HG02759 (cell line): ENCODE measurements around the gene SOAT1.

Experiments used
- ATAC-seq: cut with Tn5 transposase; IDR thresholded peaks from one replicate; pipeline ENCODE4 v1.9.1; 2021; ENCODE audit warnings: mild to moderate bottlenecking, moderate library complexity; ENCODE audit not compliant: unreplicated experiment

Gene SOAT1

GRCh38 chr1:179303200-179303785 lies 9.7 kb downstream of the SOAT1 start:
- no peak for ATAC-seq

- no peak for ATAC-seq
Measured at GRCh38 chr1:179305450-179305849, 11.9 kb downstream of the SOAT1 start.

DNA sequence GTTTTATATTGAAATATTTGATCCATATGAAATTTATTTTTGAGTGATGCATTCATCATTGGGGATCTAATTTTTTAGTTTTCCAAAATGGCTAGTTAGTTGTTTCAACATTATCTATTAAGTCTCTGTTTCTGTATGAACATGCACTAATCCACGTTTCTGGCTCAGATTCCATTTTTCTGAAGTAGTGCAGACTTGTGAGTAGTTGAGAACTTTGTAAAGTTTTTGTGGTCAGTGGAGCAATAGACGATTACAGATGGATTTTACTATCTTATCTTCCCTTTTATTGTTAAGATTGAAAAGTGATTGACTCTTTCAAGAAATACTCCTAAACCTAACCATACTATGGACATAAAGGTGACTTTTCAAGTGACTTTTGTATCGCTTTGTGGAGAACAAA lies 16.7 kb downstream of the SOAT1 start:
- no peak for ATAC-seq

- ATAC-seq, result no peak
Measured at GRCh38 chr1:179310721-179311120, 17.1 kb downstream of the SOAT1 start.

- no peak for ATAC-seq
Measured at GRCh38 chr1:179311149-179311700, 17.6 kb downstream of the SOAT1 start.

DNA sequence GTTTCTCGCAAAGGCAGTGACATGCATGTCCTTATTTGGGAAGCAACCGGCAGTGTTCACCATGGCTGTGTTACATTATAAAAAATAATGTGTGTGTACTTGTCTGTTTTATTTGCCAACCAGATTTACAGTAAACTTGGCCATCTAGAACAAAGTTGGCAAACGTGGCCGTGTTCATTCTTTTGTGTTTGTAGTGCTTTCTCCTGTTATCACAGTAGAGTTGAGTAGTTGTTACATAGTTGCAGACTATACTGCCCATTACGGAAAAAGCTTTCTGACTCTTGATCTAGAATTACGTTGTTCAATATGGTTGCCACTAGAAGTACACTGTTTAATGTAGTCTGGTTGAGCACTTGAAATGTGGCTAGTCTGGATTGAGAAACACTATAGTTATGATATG lies 19.4 kb downstream of the SOAT1 start:
- ATAC-seq, result no peak

DNA sequence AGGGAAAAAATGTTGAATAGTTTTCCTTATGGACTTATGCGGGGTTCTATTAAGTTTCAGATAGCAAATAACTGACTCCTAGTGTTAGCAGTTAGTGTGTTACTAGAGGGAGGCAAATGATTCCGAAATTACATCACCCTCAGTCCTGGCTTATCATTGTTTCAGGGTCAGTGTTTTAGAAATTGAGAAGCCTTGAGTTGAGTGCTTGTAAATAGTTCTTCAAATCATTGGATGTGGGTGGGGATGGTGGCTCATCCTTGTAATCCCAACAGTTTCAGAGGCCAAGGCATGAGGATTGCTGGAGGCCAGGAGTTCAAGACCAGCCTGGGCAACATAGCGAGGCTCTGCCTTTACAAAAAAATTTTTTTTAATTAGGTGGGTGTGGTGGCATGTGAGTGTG lies 21.3 kb downstream of the SOAT1 start:
- ATAC-seq, result no peak

DNA sequence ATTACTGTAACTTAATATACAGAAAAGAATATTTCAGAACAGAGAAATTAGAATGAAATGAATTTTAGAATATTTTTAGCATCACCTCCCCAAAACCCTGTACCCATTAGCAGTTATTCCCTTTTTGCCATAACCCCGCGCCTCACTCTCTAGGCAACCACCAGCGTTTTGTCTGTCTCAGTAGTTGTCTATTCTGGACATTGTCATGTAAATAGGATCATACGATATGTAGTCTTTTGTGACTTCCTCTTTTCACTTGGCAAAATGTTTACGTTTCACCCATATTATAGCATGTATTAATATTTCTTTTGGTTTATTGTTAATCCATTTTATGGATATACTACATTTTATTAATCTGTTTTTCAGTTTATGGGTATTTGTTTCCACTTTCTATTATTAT lies 24.9 kb downstream of the SOAT1 start:
- ATAC-seq, result no peak

DNA sequence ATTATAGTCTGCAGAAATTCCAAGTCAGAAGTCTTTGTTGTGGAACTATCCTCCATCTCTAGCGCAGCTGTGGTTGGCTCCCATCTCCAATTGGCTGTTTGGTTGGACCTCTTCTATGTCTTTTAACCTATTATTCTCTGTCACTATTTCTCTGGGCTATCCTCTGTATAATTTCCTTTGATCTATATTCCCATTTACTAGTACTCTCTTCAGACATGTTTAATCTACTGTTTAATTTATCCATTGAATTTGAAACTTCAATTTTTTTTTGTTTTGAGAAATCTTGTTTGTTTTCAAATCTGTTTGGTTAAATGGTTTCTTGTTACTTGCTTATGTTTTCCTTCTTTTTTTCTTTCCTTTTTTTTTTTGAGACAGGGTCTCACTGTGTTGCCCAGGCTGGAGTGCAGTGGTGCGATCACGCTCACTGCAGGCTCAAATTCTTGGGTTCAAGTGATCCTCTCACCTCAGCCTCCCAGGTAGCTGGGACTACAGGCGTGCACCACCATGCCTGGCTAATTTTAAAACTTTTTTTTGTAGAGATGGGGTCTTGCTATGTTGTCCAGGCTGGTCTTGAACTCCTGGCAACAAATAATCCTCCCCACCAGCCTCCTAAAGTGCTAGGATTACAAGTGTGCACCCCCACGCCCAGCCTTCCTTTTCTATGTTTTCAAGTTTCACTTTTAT lies 28.1 kb downstream of the SOAT1 start:
- ATAC-seq, result no peak

- ATAC-seq, result no peak
Measured at GRCh38 chr1:179322557-179322956, 29.0 kb downstream of the SOAT1 start.

GRCh38 chr1:179323436-179323835 lies 29.8 kb downstream of the SOAT1 start:
- ATAC-seq, result no peak

DNA sequence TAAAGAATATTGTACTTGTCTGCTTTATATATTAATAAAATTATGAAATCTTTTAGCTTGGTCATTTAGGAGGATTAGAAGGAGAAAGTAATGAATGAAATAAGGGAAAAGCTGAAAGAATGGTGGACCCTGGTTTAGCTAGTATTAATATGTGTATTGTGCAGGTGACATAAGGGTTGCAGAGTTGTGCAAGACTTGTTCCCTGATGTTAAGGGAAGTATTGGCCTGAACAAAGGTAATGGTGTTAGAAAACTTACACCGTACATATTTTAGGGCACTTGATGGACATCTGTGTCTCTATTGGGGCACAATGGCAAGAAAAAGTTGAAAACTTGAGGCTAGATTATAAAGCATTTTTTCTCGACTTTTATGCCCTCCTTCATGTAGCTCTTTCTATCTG lies 32.2 kb downstream of the SOAT1 start:
- ATAC-seq, result no peak

- no peak for ATAC-seq
Measured at GRCh38 chr1:179326746-179327145, 33.1 kb downstream of the SOAT1 start.

GRCh38 chr1:179327196-179327595 lies 33.6 kb downstream of the SOAT1 start:
- no peak for ATAC-seq

DNA sequence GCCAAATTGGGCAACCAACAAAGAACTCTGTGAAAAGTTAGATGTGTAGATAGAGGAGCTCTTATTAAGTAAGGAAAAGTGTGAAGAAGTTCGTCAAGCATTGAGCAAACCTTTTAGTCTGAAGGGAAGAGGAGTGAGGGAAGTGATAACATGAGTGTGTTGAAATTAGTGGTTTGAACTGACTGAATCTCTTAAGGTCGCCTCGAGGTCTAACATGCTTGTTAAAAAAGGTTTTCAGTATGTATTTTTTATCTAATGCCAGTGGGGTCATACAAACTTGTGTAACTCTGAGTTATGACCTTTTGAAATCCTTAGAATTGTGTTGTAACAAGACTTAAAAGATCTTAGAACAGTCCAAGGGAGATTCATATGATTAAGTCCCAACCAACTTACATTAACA lies 34.1 kb downstream of the SOAT1 start:
- no peak for ATAC-seq

- ATAC-seq, result no peak
Measured at GRCh38 chr1:179329862-179330261, 36.3 kb downstream of the SOAT1 start.

DNA sequence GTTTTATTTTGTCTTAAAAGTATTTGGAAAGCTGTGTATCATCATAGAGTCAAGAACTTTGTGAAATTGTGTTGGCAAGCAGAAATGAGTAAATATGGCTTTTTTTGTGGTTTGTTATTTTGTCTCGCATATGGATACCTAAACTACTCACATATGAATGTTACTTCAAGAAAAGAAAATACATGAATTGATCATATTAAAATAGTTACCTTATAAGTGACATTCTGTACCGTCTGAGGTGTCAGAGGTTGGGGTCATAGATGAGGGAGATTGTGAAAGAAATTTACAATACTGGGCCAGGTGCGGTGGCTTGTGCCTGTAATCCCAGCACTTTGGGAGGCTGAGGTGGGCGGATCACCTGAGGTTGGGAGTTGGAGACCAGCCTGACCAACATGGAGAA lies 40.8 kb downstream of the SOAT1 start:
- no peak for ATAC-seq

DNA sequence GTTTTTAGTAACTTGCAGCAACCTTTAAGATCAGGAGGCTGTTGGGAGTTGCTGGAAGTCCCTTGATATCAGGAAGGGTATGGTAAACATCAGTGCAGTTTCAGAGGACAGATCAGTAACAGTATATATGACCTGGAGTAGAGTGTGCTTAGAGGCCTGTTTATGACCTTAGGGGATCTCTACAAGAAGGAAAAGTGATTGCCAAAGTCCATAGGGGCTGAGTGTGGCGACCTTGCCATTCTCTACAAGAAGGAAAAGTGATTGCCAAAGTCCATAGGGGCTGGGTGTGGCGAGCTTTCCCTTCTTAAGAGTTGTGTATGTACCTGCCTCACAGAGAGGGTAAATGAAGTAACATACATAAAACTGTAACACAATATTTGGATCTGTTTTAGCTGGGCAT lies 43.7 kb downstream of the SOAT1 start:
- ATAC-seq, result no peak

DNA sequence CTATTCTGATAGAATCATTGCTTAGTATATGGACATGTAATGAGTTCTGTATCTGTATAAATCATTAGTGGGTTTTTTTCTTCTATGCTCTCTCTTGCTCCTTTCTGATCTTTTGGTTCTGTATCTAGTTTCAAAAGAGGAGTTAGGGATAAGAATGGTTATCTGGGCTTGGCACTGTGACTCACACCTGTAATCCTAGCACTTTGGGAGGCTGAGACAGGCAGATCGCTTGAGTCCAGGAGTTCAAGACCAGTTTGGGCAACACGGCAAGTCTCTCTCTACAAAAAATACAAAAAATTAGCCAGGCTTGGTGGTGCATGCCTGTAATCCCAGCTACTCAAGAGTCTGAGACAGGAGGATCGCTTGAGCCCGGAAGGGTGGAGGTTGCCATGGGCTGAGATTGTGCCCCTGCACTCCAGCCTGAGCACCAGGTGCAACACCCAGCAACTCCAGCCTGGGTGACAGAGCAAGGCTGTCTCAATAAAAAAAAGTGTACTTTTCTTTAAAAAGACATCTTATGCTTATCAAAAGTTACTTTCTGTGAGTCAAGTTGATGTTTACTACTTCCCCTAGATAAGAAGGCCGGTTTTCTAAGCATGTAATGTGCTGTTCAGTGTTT lies 44.5 kb downstream of the SOAT1 start:
- ATAC-seq, result no peak

DNA sequence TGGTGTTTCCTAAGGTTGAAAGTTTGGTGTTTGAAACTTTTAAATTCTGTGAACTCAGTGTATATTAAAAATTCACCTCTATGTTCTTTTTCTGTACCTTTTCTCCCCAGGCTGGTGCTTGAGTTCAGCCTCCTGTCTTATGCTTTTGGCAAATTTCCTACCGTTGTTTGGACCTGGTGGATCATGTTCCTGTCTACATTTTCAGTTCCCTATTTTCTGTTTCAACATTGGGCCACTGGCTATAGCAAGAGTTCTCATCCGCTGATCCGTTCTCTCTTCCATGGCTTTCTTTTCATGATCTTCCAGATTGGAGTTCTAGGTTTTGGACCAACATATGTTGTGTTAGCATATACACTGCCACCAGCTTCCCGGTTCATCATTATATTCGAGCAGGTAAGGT lies 47.3 kb downstream of the SOAT1 start:
- ATAC-seq, result no peak

- ATAC-seq, result no peak
Measured at GRCh38 chr1:179341943-179342547, 48.4 kb downstream of the SOAT1 start.
